ENCODE measurements around the gene MFAP5.

DNA sequence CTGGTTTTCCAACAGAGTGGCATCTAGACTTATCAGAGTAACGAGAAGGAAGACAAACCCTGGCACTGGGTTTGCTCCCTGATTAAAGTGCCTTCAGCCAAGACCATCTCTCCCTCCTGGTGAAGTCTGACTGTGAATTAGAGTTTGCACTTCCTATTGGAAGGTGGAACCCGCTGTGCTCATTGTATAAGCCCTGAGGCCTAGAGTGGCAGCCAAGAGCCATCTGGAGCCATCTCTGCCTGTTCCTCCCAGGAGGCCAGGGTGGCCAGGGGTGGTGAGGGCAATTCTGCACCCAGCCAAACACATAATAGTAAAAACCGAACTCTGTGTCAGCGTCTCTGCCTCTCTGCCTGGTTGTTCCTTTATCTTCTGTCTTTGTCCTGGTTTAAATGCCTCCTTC is 25.0 kb downstream of the MFAP5 start:
- TF ChIP-seq, protein P1, sequence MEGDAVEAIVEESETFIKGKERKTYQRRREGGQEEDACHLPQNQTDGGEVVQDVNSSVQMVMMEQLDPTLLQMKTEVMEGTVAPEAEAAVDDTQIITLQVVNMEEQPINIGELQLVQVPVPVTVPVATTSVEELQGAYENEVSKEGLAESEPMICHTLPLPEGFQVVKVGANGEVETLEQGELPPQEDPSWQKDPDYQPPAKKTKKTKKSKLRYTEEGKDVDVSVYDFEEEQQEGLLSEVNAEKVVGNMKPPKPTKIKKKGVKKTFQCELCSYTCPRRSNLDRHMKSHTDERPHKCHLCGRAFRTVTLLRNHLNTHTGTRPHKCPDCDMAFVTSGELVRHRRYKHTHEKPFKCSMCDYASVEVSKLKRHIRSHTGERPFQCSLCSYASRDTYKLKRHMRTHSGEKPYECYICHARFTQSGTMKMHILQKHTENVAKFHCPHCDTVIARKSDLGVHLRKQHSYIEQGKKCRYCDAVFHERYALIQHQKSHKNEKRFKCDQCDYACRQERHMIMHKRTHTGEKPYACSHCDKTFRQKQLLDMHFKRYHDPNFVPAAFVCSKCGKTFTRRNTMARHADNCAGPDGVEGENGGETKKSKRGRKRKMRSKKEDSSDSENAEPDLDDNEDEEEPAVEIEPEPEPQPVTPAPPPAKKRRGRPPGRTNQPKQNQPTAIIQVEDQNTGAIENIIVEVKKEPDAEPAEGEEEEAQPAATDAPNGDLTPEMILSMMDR (conservative IDR thresholded peaks at IDR 0.05; ENCODE audit: low read depth, low read length): no peak
- TF ChIP-seq EZH2phosphoT487 (IDR thresholded peaks at IDR 0.05; ENCODE audit: borderline replicate concordance, low read length): no peak
- no peak for TF ChIP-seq EZH2 (IDR thresholded peaks at IDR 0.05; ENCODE audit: low read length, unreplicated experiment)

All from PC-3 (cell line).